HG02884 (cell line): Measurements from ENCODE around the gene STK32C.

ENCODE experiments used
- ATAC-seq: cut with Tn5 transposase; IDR thresholded peaks from one replicate; pipeline ENCODE4 v1.9.1; 2021; ENCODE audit warnings: mild to moderate bottlenecking, moderate library complexity; ENCODE audit not compliant: unreplicated experiment

The STK32C gene

GRCh38 chr10:132236161-132236560 is 71.6 kb downstream of the STK32C start:
- no peak for ATAC-seq

- no peak for ATAC-seq
Observed at GRCh38 chr10:132234860-132235259, 72.9 kb downstream of the STK32C start.

- ATAC-seq, result no peak
Observed at GRCh38 chr10:132233501-132234085, 74.2 kb downstream of the STK32C start.

GRCh38 chr10:132232981-132233380 is 74.8 kb downstream of the STK32C start:
- ATAC-seq, result no peak

- no peak for ATAC-seq
Observed at GRCh38 chr10:132232023-132232951, 75.5 kb downstream of the STK32C start.

GRCh38 chr10:132231656-132232022 is 76.1 kb downstream of the STK32C start:
- no peak for ATAC-seq

- no peak for ATAC-seq
Observed at GRCh38 chr10:132230557-132231210, 77.1 kb downstream of the STK32C start.

GRCh38 chr10:132229834-132230556 is 77.8 kb downstream of the STK32C start:
- ATAC-seq, result peak; percentile 73

- no peak for ATAC-seq
Observed at GRCh38 chr10:132229096-132229495, 78.7 kb downstream of the STK32C start.

- ATAC-seq, result no peak
Observed at GRCh38 chr10:132228616-132229015, 79.1 kb downstream of the STK32C start.

- ATAC-seq, result no peak
Observed at GRCh38 chr10:132227851-132228390, 79.8 kb downstream of the STK32C start.

GRCh38 chr10:132226586-132227405 is 81.0 kb downstream of the STK32C start:
- no peak for ATAC-seq

GRCh38 chr10:132225849-132226205 is 81.9 kb downstream of the STK32C start:
- ATAC-seq, result no peak

- no peak for ATAC-seq
Observed at GRCh38 chr10:132225073-132225848, 82.5 kb downstream of the STK32C start.

GRCh38 chr10:132224343-132225072 is 83.2 kb downstream of the STK32C start:
- no peak for ATAC-seq

GRCh38 chr10:132223611-132224342 is 84.0 kb downstream of the STK32C start:
- ATAC-seq, result no peak

- no peak for ATAC-seq
Observed at GRCh38 chr10:132223156-132223590, 84.6 kb downstream of the STK32C start.

- no peak for ATAC-seq
Observed at GRCh38 chr10:132222726-132223125, 85.0 kb downstream of the STK32C start.
